Uterus (tissue), 4 donors: ENCODE measurements around the gene NFATC4. TPM values are rescaled to one million over a fixed set of nuclear protein-coding genes. Genes with fewer than 3 reads are reported as not detected.

ENCODE experiments used
- DNase-seq, 2 donors: peaks; one replicate each; pipeline ENCODE4 v3.0.0-alpha.2; 2019 to 2020
- H3K27ac ChIP-seq, 2 donors: fragments of 200-600 bp; sonication (generic); 1 replicate in 1 of 2; 2 replicates in 1 of 2; pipeline ENCODE4 v1.5.1; 2016 to 2018
- H3K27me3 ChIP-seq, 2 donors: fragments of 200-600 bp; sonication (generic); one replicate each; pipeline ENCODE4 v1.5.1; 2018 to 2019; ENCODE audit warnings: control low read depth in 1 of 2
- H3K36me3 ChIP-seq, 2 donors: fragments of 200-600 bp; sonication (generic); one replicate each; pipeline ENCODE4 v1.5.1; 2019; ENCODE audit warnings: control low read depth in 1 of 2
- H3K4me1 ChIP-seq, 2 donors: fragments of 200-600 bp; sonication (generic); one replicate each; pipeline ENCODE4 v1.5.1; 2018 to 2019; ENCODE audit warnings: control low read depth in 1 of 2
- H3K4me3 ChIP-seq, 2 donors: fragments of 200-600 bp; sonication (generic); 1 replicate in 1 of 2; 2 replicates in 1 of 2; pipeline ENCODE4 v1.5.1; 2018 to 2019; ENCODE audit warnings: mild to moderate bottlenecking in 1 of 2
- H3K9me3 ChIP-seq, 2 donors: fragments of 200-600 bp; sonication (generic); one replicate each; pipeline ENCODE4 v1.5.1; 2019; ENCODE audit warnings: control low read depth in 1 of 2
- CTCF ChIP-seq, 4 experiments: fragments of 200-600 bp in 2 of 4; fragments of 450-650 bp in 2 of 4; sonication (generic) in 2 of 4; IDR thresholded peaks; one replicate each; pipeline ENCODE4 v1.5.1; 2016 to 2019; ENCODE audit warnings: antibody characterized with exemption in 4 of 4, mild to moderate bottlenecking in 2 of 4, moderate library complexity in 1 of 4
- POLR2A ChIP-seq, 2 donors: fragments of 450-650 bp; IDR thresholded peaks; one replicate each; pipeline ENCODE4 v1.6.1; 2016; ENCODE audit warnings: antibody characterized with exemption in 2 of 2, mild to moderate bottlenecking in 1 of 2, moderate library complexity in 1 of 2
- intact Hi-C: fragments of 100-400 bp; cut with DNase I; formaldehyde crosslinking; loops from one replicate; pipeline ENCODE4 v1.15.1; 2023; ENCODE audit warnings: low total_unique reads
- total RNA-seq, 4 donors: library from RNA; depleted of rRNA in 3 of 4; stranded (reverse); fragments of >200 nt in 3 of 4; gene quantifications; one replicate each; pipeline versions ENCODE4 v1.1.0 to v1.2.4, GENCODE V29; 2014 to 2023
- donor health status: DM: yes; HTN: yes; CAD: no.

The NFATC4 gene
- total RNA-seq, 4 donors from 2014 or later, result 25.6 to 187 (median 86.4) TPM

GRCh38 chr14:24377126-24377525 lies 9.1 kb downstream of the NFATC4 start:
- H3K27ac ChIP-seq, result peak overlapping the region in 1 of 2 donors; percentile 8
- DNase-seq, result no peak
- H3K9me3 ChIP-seq, result no peaks in the 10 kb centered on the region
- TF ChIP-seq CTCF (IDR thresholded peaks at IDR 0.05), result no peak
- TF ChIP-seq POLR2A (IDR thresholded peaks at IDR 0.05), result no peak
- no peaks in the 10 kb centered on the region for H3K27me3 ChIP-seq
- no peaks in the 10 kb centered on the region for H3K4me1 ChIP-seq
- no peaks in the 10 kb centered on the region for H3K36me3 ChIP-seq
- intact Hi-C loops, result no loop called here
- no peak overlapping the region for H3K4me3 ChIP-seq

- Histone ChIP-seq H3K4me1 (no peaks in the 10 kb centered on the region), H3K27ac (peak overlapping the region in 1 of 2 donors; percentile 8), H3K27me3 (no peaks in the 10 kb centered on the region), H3K36me3 (no peaks in the 10 kb centered on the region), H3K9me3 (no peaks in the 10 kb centered on the region), H3K4me3 (no peak overlapping the region)
- no peak for DNase-seq
- no peak for TF ChIP-seq POLR2A (IDR thresholded peaks at IDR 0.05)
- TF ChIP-seq CTCF (IDR thresholded peaks at IDR 0.05), result no peak
- intact Hi-C loops, result no loop called here
These were observed 9.7 kb downstream of the NFATC4 start for GRCh38 chr14:24377657-24378056.

GRCh38 chr14:24378327-24378726 lies 10.3 kb downstream of the NFATC4 start:
- Histone ChIP-seq H3K4me1 (no peaks in the 10 kb centered on the region), H3K27ac (no peak overlapping the region), H3K36me3 (no peaks in the 10 kb centered on the region), H3K27me3 (no peaks in the 10 kb centered on the region), H3K9me3 (no peaks in the 10 kb centered on the region), H3K4me3 (no peak overlapping the region)
- intact Hi-C loops, result no loop called here
- TF ChIP-seq POLR2A (IDR thresholded peaks at IDR 0.05) (no peak), CTCF (IDR thresholded peaks at IDR 0.05) (no peak)
- no peak for DNase-seq

- intact Hi-C loops, result no loop called here
- Histone ChIP-seq H3K4me1 (no peaks in the 10 kb centered on the region), H3K27me3 (no peaks in the 10 kb centered on the region), H3K4me3 (no peak overlapping the region), H3K9me3 (no peaks in the 10 kb centered on the region), H3K27ac (no peak overlapping the region), H3K36me3 (no peaks in the 10 kb centered on the region)
- no peak for DNase-seq
- TF ChIP-seq POLR2A (IDR thresholded peaks at IDR 0.05) (no peak), CTCF (IDR thresholded peaks at IDR 0.05) (no peak)
These were observed 11.3 kb downstream of the NFATC4 start for GRCh38 chr14:24378981-24379906.

GRCh38 chr14:24379907-24380730 lies 12.1 kb downstream of the NFATC4 start:
- Histone ChIP-seq H3K27ac (no peak overlapping the region), H3K27me3 (no peaks in the 10 kb centered on the region), H3K9me3 (no peaks in the 10 kb centered on the region), H3K4me3 (no peak overlapping the region), H3K36me3 (no peaks in the 10 kb centered on the region), H3K4me1 (no peaks in the 10 kb centered on the region)
- no peak for DNase-seq
- TF ChIP-seq POLR2A (IDR thresholded peaks at IDR 0.05) (no peak), CTCF (IDR thresholded peaks at IDR 0.05) (no peak)
- intact Hi-C loops, result no loop called here
